Psoas muscle (tissue), 8 donors: ENCODE results near the gene R3HDM4. TPM values are rescaled to one million over a fixed set of nuclear protein-coding genes. Genes with fewer than 3 reads are reported as not detected.
A peak's percentile ranks its signal among the peaks of the same experiment; 100 is the strongest.

Experiments
- ATAC-seq, 4 donors: fragments of 200-7000 bp; cut with Tn5 transposase; one replicate each; pipeline ENCODE4 v1.9.1; 2020; ENCODE audit warnings: moderate library complexity in 3 of 4, mild to moderate bottlenecking in 2 of 4
- DNase-seq, 2 donors: peaks; one replicate each; pipeline ENCODE4 v3.0.0-alpha.2; 2020
- H3K27ac ChIP-seq: fragments of 200-600 bp; one replicate; pipeline ENCODE4 v1.8.0; 2022
- H3K27me3 ChIP-seq, 3 donors: fragments of 200-600 bp in 1 of 3; one replicate each; pipeline versions ENCODE4 v1.6.1 to v1.8.0; 2013 to 2022; ENCODE audit warnings: low read length in 2 of 3, mild to moderate bottlenecking in 2 of 3, moderate library complexity in 1 of 3; ENCODE audit not compliant: insufficient read depth in 3 of 3
- H3K36me3 ChIP-seq, 2 donors: fragments of 200-600 bp in 1 of 2; one replicate each; pipeline versions ENCODE4 v1.6.1 to v1.8.0; 2013 to 2022; ENCODE audit warnings: low read depth in 1 of 2, mild to moderate bottlenecking in 1 of 2, moderate library complexity in 1 of 2; ENCODE audit not compliant: insufficient read depth in 1 of 2
- H3K4me1 ChIP-seq: fragments of 200-600 bp; one replicate; pipeline ENCODE4 v1.8.0; 2022
- H3K4me3 ChIP-seq: fragments of 200-600 bp; one replicate; pipeline ENCODE4 v1.8.0; 2022; ENCODE audit warnings: mild to moderate bottlenecking
- H3K9me3 ChIP-seq: fragments of 200-600 bp; one replicate; pipeline ENCODE4 v1.8.0; 2022
- WGBS, 3 donors: extraction: QIAGEN DNeasy Blood & Tissue Kit; methylation state at CpG; one replicate each; pipeline versions ENCODE4 v1.1.6 to v1.1.7; 2013; 5-methylcytosine and 5-hydroxymethylcytosine counted together
- intact Hi-C, 2 donors: fragments of 100-400 bp; cut with DNase I; formaldehyde crosslinking; loops; one replicate each; pipeline versions ENCODE4 v1.11.0 to v1.14.2; 2022
- polyA plus RNA-seq, 3 donors: library from polyadenylated mRNA; stranded (reverse); fragments of 200-250 nt; gene quantifications; one replicate each; pipeline ENCODE4 v1.2.3, GENCODE V29; 2013
- total RNA-seq, 4 donors: library from RNA; stranded (reverse); fragmentation: NEBNext Ultra II Directional in 2 of 4; extraction: Animal tissue kit (Norgen Biotek cat#: 25700) in 2 of 4; gene quantifications; one replicate each; pipeline versions ENCODE4 v1.2.1 to v1.2.4, GENCODE V29; 2021 to 2023
- TF ChIP-seq, protein P1 (sequence below): fragments of 200-600 bp; IDR thresholded peaks from one replicate; pipeline ENCODE4 v1.8.0; 2022; ENCODE audit warnings: antibody characterized with exemption
- donor health status: healthy with polysubstance abuse.
- donor health status: DM: no; HTN: no; CAD: no; lungs with moderate emphysema.
- donor health status: Bipolar disorder and iron deficiency.
- donor health status: healthy.
- donor health status: DM: yes; HTN: yes; CAD: no.
- donor health status: DM: no; HTN: no; CAD: no.
- donor health status: DM: no; HTN: no; CAD: no.
- donor health status: DM: yes; HTN: yes; CAD: no.

The R3HDM4 gene
- total and polyA plus RNA-seq, 7 donors, result 17.8 to 92.0 (median 51.0) TPM

- no peaks in the 10 kb centered on the region for H3K4me1 ChIP-seq
- 88 to 93% (median 92%) methylated on average over 26 to 28 of the region's 28 CpGs for WGBS, 3 donors
- H3K36me3 ChIP-seq, result peaks cover 0 to 48% of the 10 kb centered on the region in 2 donors
Observed at GRCh38 chr19:875265-875879, 37.6 kb downstream of the R3HDM4 start.

DNA sequence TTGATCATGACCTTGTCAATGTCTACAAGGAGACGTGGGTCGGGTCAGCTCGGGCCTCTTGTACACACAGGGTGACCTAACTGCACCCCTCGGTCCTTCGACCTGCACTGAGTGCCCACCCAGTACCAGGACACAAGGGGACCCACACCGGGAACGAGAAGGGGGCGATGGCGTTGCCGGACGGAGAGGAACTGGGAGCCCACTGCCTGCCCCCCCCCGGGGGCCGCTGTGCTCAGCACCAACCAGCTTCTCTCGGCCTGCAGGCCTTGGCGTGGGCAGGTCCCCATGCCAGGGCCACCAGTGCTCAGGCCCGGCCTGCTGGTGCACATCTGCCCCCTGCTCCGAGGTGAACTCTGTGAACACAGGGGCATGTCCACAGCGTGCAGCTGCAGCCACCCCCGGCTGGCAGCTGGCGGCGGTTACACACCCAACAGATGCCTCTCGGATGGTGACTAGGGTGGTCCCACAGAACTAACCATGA, 39.4 kb downstream of the R3HDM4 start:
- DNase-seq (no peak), ATAC-seq (no peak)
- TF ChIP-seq, protein P1, sequence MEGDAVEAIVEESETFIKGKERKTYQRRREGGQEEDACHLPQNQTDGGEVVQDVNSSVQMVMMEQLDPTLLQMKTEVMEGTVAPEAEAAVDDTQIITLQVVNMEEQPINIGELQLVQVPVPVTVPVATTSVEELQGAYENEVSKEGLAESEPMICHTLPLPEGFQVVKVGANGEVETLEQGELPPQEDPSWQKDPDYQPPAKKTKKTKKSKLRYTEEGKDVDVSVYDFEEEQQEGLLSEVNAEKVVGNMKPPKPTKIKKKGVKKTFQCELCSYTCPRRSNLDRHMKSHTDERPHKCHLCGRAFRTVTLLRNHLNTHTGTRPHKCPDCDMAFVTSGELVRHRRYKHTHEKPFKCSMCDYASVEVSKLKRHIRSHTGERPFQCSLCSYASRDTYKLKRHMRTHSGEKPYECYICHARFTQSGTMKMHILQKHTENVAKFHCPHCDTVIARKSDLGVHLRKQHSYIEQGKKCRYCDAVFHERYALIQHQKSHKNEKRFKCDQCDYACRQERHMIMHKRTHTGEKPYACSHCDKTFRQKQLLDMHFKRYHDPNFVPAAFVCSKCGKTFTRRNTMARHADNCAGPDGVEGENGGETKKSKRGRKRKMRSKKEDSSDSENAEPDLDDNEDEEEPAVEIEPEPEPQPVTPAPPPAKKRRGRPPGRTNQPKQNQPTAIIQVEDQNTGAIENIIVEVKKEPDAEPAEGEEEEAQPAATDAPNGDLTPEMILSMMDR, result no peak
- Histone ChIP-seq H3K27ac (no peak overlapping the region), H3K36me3 (peaks cover 0 to 58% of the 10 kb centered on the region in 2 donors), H3K27me3 (no peaks in the 10 kb centered on the region), H3K9me3 (no peaks in the 10 kb centered on the region), H3K4me1 (no peaks in the 10 kb centered on the region), H3K4me3 (no peak overlapping the region)
- intact Hi-C loops, result no loop called here
- WGBS, 3 donors, result 79 to 85% (median 84%) methylated on average over 22 of the region's 22 CpGs

More at GRCh38 chr19:875265-875879, 37.6 kb downstream of the R3HDM4 start:
- ATAC-seq (no peak), DNase-seq (no peak)
- TF ChIP-seq, protein P1, result no peak
- no peak overlapping the region for H3K4me3 ChIP-seq
- no peak overlapping the region for H3K27ac ChIP-seq
- intact Hi-C loops, result no loop called here
- no peaks in the 10 kb centered on the region for H3K27me3 ChIP-seq
- H3K9me3 ChIP-seq, result no peaks in the 10 kb centered on the region

GRCh38 chr19:873084-873483, 39.9 kb downstream of the R3HDM4 start:
- intact Hi-C loops, result no loop called here
- Histone ChIP-seq H3K4me3 (no peak overlapping the region), H3K27me3 (no peaks in the 10 kb centered on the region), H3K4me1 (no peaks in the 10 kb centered on the region), H3K9me3 (no peaks in the 10 kb centered on the region), H3K36me3 (peaks cover 0 to 63% of the 10 kb centered on the region in 2 donors), H3K27ac (no peak overlapping the region)
- ATAC-seq (peak in 1 of 4 donors; percentile 30), DNase-seq (peak in 1 of 2 donors; percentile 59)
- TF ChIP-seq, protein P1, result no peak
- 90 to 92% (median 92%) methylated on average over 6 to 13 of the region's 13 CpGs for WGBS, 3 donors

DNA sequence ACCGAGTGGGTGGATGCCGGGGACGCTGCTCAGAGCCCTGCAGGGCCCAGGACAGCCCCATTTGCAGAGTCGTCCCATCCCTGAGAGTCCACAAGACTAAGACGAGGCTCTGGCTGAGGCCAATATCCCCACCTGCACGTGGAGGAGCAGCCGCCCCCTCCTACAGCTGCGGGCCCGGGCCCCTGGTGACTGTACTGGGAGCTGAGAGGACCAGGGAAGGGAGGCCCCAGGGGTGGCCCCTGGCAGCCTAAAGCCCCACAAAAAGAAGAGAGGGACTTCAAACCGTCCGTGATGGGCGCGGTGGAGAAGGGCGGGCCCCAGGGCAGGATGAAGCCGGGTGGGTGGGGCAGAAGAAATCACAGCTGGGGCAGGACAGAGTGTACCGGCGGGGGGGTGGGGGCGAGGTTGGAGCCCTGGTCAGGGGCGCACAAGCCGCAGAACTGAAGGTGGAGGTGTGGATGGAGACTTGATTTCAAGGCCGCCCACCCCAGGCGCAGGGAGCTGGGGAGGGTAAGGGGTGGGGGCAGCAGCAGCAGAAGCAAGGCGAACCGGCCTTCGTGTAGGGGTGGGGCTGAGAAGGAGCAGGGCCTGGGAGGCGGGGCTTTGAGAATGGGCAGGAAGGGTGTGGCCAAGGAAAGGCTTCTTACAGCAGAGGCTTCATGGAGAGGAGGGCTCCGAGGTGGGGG, 40.6 kb downstream of the R3HDM4 start:
- peaks cover 0 to 70% of the 10 kb centered on the region in 2 donors for H3K36me3 ChIP-seq
- H3K27ac ChIP-seq, result no peak overlapping the region
- H3K27me3 ChIP-seq, result no peaks in the 10 kb centered on the region
- intact Hi-C loops, result no loop called here
- ATAC-seq (peak in 2 of 4 donors; percentile 43 to 49), DNase-seq (peak; percentile 60 to 84)
- H3K4me1 ChIP-seq, result no peaks in the 10 kb centered on the region
- no peaks in the 10 kb centered on the region for H3K9me3 ChIP-seq
- H3K4me3 ChIP-seq, result no peak overlapping the region
- WGBS, 3 donors, result 72 to 83% (median 78%) methylated on average over 26 to 27 of the region's 27 CpGs
- TF ChIP-seq, protein P1, result no peak
